ENCODE data around the gene OSGIN1. TPM values are rescaled to one million over a fixed set of nuclear protein-coding genes. Genes with fewer than 3 reads are reported as not detected.

Gene OSGIN1
- total RNA-seq, 2 donors from 2014 or later = 4.0 to 5.2 TPM

DNA sequence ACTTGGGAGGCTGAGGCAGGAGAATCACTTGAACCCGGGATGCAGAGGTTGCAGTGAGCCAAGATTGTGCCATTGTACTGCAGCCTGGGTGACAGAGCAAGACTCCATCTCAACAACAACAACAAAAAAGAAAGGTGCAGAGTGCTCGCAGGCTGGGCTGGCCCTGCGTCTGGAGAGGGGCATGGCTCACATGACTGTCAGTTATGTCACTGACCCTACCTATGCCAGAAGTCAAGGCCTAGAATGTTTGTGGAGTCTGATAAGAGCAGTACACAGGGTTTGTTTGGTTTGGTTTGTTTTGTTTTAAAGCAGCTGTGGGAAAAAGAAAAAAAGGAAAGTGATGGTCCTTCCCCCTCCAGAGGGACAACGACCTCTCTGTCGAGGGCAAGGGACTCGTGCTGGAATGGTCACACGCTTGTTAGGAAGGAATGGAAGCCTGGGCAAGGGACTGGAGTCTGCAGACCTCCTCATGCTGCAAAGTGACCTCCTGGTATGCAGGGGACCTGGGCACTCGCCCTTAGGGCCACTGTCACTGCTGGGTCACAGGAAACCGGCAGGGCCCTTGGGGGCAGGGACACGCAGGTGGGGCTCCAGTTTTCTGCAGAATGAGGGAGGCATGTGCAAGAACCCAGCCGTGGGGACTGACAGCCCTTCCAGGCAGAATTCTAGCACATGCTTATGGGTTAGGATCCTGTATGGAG, 10.1 kb upstream of the OSGIN1 start:
- DNase-seq (peak in 2 of 4 donors; percentile 47 to 53), ATAC-seq (peak; percentile 57)
- no peak for TF ChIP-seq POLR2A (IDR thresholded peaks at IDR 0.05)
- TF ChIP-seq, protein P1, sequence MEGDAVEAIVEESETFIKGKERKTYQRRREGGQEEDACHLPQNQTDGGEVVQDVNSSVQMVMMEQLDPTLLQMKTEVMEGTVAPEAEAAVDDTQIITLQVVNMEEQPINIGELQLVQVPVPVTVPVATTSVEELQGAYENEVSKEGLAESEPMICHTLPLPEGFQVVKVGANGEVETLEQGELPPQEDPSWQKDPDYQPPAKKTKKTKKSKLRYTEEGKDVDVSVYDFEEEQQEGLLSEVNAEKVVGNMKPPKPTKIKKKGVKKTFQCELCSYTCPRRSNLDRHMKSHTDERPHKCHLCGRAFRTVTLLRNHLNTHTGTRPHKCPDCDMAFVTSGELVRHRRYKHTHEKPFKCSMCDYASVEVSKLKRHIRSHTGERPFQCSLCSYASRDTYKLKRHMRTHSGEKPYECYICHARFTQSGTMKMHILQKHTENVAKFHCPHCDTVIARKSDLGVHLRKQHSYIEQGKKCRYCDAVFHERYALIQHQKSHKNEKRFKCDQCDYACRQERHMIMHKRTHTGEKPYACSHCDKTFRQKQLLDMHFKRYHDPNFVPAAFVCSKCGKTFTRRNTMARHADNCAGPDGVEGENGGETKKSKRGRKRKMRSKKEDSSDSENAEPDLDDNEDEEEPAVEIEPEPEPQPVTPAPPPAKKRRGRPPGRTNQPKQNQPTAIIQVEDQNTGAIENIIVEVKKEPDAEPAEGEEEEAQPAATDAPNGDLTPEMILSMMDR (IDR thresholded peaks at IDR 0.05) = no peak
- intact Hi-C loops (cut with DNase I) = no loop called here
- no peaks in the 10 kb centered on the region for H3K9me3 ChIP-seq
- H3K36me3 ChIP-seq (replicated peaks in 1 of 2; ENCODE audit: insufficient read depth in 1 of 2, low read depth in 2 of 2) = no peaks in the 10 kb centered on the region
- no peaks in the 10 kb centered on the region for H3K27me3 ChIP-seq
- WGBS, 2 donors = 23 to 38% methylated on average over 9 to 11 of the region's 11 CpGs
- H3K4me1 ChIP-seq = peaks cover 16% of the 10 kb centered on the region
- H3K27ac ChIP-seq = peak overlapping the region in 1 of 4 donors; percentile 32
- no peak overlapping the region for H3K4me3 ChIP-seq

DNA sequence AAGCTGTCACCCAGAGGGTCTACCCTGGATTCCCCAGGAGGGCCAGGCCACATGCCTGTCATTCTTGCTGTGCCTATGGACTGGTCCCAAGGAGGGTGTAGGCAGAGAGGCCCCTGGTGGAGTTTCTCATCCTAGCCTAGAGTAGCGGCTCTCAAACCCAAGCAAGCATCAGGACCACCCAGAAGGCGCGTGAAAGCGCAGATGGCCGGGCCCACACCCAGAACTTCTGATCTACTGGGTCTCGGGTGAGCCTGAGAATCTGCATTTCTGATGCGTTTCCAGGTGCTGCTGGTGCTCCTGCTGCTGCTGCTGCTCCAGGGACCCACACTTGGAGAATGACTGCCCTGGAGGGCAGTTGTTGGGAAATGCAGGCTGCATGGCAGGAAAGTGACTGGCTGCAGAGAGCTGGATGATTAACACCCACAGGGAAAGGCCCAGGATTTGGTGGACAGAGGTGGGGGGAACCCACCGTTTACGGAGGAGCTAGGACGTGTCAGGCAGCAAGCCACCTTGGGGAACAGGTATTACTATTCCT, 9.5 kb upstream of the OSGIN1 start:
- no peak for ATAC-seq
- intact Hi-C loops (cut with DNase I) = no loop called here

DNA sequence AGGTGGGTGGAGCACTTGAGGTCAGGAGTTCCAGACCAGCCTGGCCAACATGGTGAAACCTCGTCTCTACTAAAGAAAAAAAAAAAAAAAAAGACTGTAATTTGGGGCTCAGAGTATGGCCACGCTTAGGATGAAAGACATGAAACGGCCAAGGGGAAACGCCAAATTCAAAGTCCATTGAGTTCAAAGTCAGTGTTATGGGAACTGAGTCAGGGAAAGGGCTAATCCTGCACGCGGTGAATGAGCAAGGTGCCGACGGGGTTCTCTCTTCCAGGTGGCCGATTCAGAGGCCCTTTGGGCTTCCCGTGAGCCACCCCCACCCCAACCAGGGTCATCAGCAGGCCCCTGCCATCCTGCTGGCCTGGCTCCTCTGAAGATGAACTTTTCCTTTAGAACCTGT, 7.5 kb upstream of the OSGIN1 start:
- intact Hi-C loops (cut with DNase I) = no loop called here
- ATAC-seq = no peak
- Histone ChIP-seq H3K4me3 (no peak overlapping the region), H3K4me1 (peaks cover 16% of the 10 kb centered on the region), H3K27ac (no peak overlapping the region), H3K36me3 (replicated peaks in 1 of 2; ENCODE audit: insufficient read depth in 1 of 2, low read depth in 2 of 2) (no peaks in the 10 kb centered on the region), H3K9me3 (no peaks in the 10 kb centered on the region), H3K27me3 (no peaks in the 10 kb centered on the region)
- 91 to 93% methylated on average over 10 of the region's 10 CpGs for WGBS, 2 donors
- no peak for TF ChIP-seq POLR2A (IDR thresholded peaks at IDR 0.05)
- TF ChIP-seq, protein P1 (IDR thresholded peaks at IDR 0.05) = no peak
- no peak for DNase-seq

More for the DNA sequence above, 9.5 kb upstream of the OSGIN1 start:
- Histone ChIP-seq H3K27me3 (no peaks in the 10 kb centered on the region), H3K27ac (no peak overlapping the region), H3K4me3 (no peak overlapping the region), H3K9me3 (no peaks in the 10 kb centered on the region), H3K36me3 (replicated peaks in 1 of 2; ENCODE audit: insufficient read depth in 1 of 2, low read depth in 2 of 2) (no peaks in the 10 kb centered on the region), H3K4me1 (peaks cover 16% of the 10 kb centered on the region)
- TF ChIP-seq POLR2A (IDR thresholded peaks at IDR 0.05) = no peak
- TF ChIP-seq, protein P1 (IDR thresholded peaks at IDR 0.05) = no peak
- DNase-seq = no peak
- 83 to 85% methylated on average over 4 to 10 of the region's 10 CpGs for WGBS, 2 donors

DNA sequence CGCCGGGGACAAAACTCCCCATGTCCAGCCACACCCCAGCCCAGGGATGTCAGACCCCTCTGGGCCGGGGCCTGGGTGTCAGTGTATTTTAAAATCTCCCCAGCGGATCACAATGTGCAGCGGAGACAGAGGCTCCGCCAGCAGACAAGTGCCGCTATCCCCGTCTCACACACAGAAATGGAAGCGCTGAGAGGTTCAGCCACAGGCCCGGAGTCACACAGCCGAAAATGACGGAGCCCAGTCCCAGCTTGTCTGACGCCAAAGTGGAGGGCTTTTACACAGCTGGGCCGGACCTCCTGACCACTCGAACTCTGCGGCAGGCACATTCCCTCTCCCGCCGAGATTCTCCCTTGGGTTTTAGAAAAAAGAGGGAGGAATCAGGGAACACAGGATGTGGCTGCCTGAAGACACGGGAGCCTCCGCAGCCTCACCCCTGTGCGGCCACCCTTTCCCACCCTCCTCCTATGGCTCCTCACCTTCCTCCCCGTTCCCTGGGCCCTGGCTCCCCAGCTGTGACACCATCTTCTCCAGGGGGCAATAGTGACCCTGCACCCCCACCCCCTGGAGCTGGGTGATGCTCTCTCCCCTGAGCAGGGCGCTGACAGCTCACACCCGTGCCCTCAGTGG, 6.8 kb upstream of the OSGIN1 start:
- no peak for TF ChIP-seq POLR2A (IDR thresholded peaks at IDR 0.05)
- TF ChIP-seq, protein P1 (IDR thresholded peaks at IDR 0.05) = no peak
- DNase-seq = no peak
- Histone ChIP-seq H3K27ac (no peak overlapping the region), H3K36me3 (replicated peaks in 1 of 2; ENCODE audit: insufficient read depth in 1 of 2, low read depth in 2 of 2) (no peaks in the 10 kb centered on the region), H3K4me3 (no peak overlapping the region), H3K27me3 (no peaks in the 10 kb centered on the region), H3K9me3 (no peaks in the 10 kb centered on the region), H3K4me1 (peaks cover 16% of the 10 kb centered on the region)
- intact Hi-C loops (cut with DNase I) = no loop called here
- no peak for ATAC-seq
- WGBS, 2 donors = 87% methylated on average over 21 to 24 of the region's 24 CpGs

Measured in body of pancreas (tissue), 4 donors.